ENCODE data around the gene RASEF. TPM values are rescaled to one million over a fixed set of nuclear protein-coding genes. Genes with fewer than 3 reads are reported as not detected.

Gene RASEF
- total and polyA plus RNA-seq, 10 of the 15 experiments (the other 5 are each of a cell fraction or from before 2014, with no cell fraction given), result under 0.01 to 0.04 (median 0.01) TPM; not detected in 7

DNA sequence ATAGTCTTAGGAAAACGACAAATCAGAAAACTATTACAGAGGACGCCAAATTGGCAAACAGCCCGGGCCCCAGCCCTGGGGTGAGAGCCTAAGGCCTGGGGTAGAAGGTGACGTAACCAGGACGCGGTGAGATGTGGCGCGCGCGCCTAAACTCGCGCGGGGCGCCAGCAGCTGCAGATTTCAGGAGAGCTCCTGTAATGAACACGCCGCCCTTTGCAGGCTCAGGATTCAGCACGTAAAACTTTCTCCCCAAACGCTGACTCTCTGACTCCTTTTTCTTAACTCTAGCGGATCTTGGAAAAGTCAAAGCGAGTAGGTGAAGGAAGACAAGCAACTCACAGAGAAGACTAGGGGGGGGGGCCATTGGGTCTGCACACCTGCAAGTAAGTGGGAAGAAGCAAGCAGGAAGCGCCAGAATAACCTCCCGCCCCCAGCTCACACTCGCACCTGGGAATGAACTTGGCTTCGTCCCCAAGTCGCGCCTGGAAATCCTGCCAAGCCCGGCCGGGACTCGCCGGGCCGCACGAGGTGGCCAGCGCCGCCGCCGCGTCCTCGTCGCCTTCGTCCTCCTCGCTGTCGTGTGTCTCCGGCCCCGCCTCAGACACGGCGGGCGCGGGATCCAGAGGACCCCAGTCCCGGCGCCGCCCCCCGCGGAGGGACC, 822 bp downstream of the RASEF start:
- ATAC-seq (no peak), FAIRE-seq (no peak), DNase-seq (ENCODE audit: low read depth, low spot score) (no peak)
- H3K27ac ChIP-seq (ENCODE audit: control insufficient read depth, insufficient read depth), result no peak overlapping the region
- SMC1A ChIA-PET (ENCODE audit: uncharacterized antibody, unreplicated experiment), result no interaction called here
- H3K79me2 ChIP-seq (ENCODE audit: control insufficient read depth, insufficient read depth, low read length), result no peaks in the 10 kb centered on the region
- H3K9ac ChIP-seq (ENCODE audit: control insufficient read depth, insufficient read depth, low read length), result no peak overlapping the region
- no peaks in the 10 kb centered on the region for H4K20me1 ChIP-seq (ENCODE audit: control insufficient read depth, insufficient read depth)
- CTCF ChIA-PET, result no interaction called here
- H3K27me3 ChIP-seq (replicated peaks in 1 of 2; ENCODE audit: control insufficient read depth in 2 of 2, insufficient read depth in 2 of 2, low read length in 1 of 2), result no peaks in the 10 kb centered on the region
- RAD21 ChIA-PET (ENCODE audit: unreplicated experiment), result no interaction called here
- TF ChIP-seq ASH2L (IDR thresholded peaks at IDR 0.05; ENCODE audit: borderline replicate concordance, low read depth), result no peak
- no peaks in the 10 kb centered on the region for H3K4me1 ChIP-seq (ENCODE audit: control insufficient read depth, insufficient read depth, low read length)
- no peak overlapping the region for H2AFZ ChIP-seq (ENCODE audit: control insufficient read depth, low read depth, low read length)
- WGBS (ENCODE audit: insufficient coverage, insufficient replicate concordance, low lambda C conversion rate, missing lambda C conversion rate), result 56% methylated on average over 47 of the region's 53 CpGs
- H3K4me2 ChIP-seq (ENCODE audit: control insufficient read depth, insufficient read depth), result no peak overlapping the region
- H3K36me3 ChIP-seq (ENCODE audit: control insufficient read depth in 2 of 2, insufficient read depth in 2 of 2, low read length in 1 of 2), result no peaks in the 10 kb centered on the region
- BruUV-seq (replicated peaks), result no TSS peak
- no peak overlapping the region for H3K4me3 ChIP-seq
- intact Hi-C loops (cut with micrococcal nuclease; ENCODE audit: unreplicated experiment), result no loop called here
- H3K9me3 ChIP-seq (replicated peaks; ENCODE audit: control insufficient read depth, insufficient read depth, low read length), result no peaks in the 10 kb centered on the region; the same call in 2 of the 3 replicates
- POLR2A ChIA-PET, result no interaction called here
- in situ Hi-C loops (cut with MboI), result no loop called here

DNA sequence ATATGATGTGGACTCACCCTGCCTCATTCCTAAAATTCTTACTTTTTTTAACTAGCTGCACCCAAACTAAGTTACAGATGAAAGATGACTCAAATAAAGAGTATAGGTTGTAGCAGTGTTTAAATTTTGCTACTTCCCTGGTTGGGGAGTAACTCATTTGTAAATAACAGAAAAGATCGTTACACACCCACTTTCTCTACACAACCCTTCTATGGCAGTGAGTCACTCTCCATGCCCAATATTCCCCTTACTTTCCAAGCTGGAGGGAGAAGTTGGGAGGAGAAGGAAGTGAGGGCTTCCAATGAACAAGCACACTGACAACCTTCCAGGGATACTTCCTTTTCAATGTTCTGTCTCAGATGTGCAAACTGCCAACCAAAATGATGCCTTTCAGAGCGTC, 1.9 kb downstream of the RASEF start:
- intact Hi-C loops (cut with micrococcal nuclease; ENCODE audit: unreplicated experiment), result no loop called here
- Histone ChIP-seq H3K27ac (ENCODE audit: control insufficient read depth, insufficient read depth) (no peak overlapping the region), H2AFZ (ENCODE audit: control insufficient read depth, low read depth, low read length) (no peak overlapping the region), H3K9me3 (replicated peaks; ENCODE audit: control insufficient read depth, insufficient read depth, low read length) (no peaks in the 10 kb centered on the region; the same call in 2 of the 3 replicates), H3K4me3 (no peak overlapping the region), H4K20me1 (ENCODE audit: control insufficient read depth, insufficient read depth) (no peaks in the 10 kb centered on the region), H3K4me1 (ENCODE audit: control insufficient read depth, insufficient read depth, low read length) (no peaks in the 10 kb centered on the region), H3K9ac (ENCODE audit: control insufficient read depth, insufficient read depth, low read length) (no peak overlapping the region), H3K4me2 (ENCODE audit: control insufficient read depth, insufficient read depth) (no peak overlapping the region), H3K27me3 (replicated peaks in 1 of 2; ENCODE audit: control insufficient read depth in 2 of 2, insufficient read depth in 2 of 2, low read length in 1 of 2) (no peaks in the 10 kb centered on the region), H3K79me2 (ENCODE audit: control insufficient read depth, insufficient read depth, low read length) (no peaks in the 10 kb centered on the region), H3K36me3 (ENCODE audit: control insufficient read depth in 2 of 2, insufficient read depth in 2 of 2, low read length in 1 of 2) (no peaks in the 10 kb centered on the region)
- ATAC-seq (no peak), FAIRE-seq (no peak), DNase-seq (ENCODE audit: low read depth, low spot score) (no peak)
- POLR2A ChIA-PET, result no interaction called here
- RAD21 ChIA-PET (ENCODE audit: unreplicated experiment), result no interaction called here
- CTCF ChIA-PET, result no interaction called here
- in situ Hi-C loops (cut with MboI), result no loop called here
- 0% methylated on average over 2 of the region's 2 CpGs for WGBS (ENCODE audit: insufficient coverage, insufficient replicate concordance, low lambda C conversion rate, missing lambda C conversion rate)
- SMC1A ChIA-PET (ENCODE audit: uncharacterized antibody, unreplicated experiment), result no interaction called here
- TF ChIP-seq PML (IDR thresholded peaks at IDR 0.05; ENCODE audit: low read length), result no peak
- no peak for TF ChIP-seq CHD2 (IDR thresholded peaks at IDR 0.05; ENCODE audit: borderline replicate concordance, low read depth, low read length)
- no peak for TF ChIP-seq EED (IDR thresholded peaks at IDR 0.05; ENCODE audit: low read depth)
- no peak for TF ChIP-seq GABPA (IDR thresholded peaks at IDR 0.05; ENCODE audit: low read depth)
- TF ChIP-seq, protein P1, sequence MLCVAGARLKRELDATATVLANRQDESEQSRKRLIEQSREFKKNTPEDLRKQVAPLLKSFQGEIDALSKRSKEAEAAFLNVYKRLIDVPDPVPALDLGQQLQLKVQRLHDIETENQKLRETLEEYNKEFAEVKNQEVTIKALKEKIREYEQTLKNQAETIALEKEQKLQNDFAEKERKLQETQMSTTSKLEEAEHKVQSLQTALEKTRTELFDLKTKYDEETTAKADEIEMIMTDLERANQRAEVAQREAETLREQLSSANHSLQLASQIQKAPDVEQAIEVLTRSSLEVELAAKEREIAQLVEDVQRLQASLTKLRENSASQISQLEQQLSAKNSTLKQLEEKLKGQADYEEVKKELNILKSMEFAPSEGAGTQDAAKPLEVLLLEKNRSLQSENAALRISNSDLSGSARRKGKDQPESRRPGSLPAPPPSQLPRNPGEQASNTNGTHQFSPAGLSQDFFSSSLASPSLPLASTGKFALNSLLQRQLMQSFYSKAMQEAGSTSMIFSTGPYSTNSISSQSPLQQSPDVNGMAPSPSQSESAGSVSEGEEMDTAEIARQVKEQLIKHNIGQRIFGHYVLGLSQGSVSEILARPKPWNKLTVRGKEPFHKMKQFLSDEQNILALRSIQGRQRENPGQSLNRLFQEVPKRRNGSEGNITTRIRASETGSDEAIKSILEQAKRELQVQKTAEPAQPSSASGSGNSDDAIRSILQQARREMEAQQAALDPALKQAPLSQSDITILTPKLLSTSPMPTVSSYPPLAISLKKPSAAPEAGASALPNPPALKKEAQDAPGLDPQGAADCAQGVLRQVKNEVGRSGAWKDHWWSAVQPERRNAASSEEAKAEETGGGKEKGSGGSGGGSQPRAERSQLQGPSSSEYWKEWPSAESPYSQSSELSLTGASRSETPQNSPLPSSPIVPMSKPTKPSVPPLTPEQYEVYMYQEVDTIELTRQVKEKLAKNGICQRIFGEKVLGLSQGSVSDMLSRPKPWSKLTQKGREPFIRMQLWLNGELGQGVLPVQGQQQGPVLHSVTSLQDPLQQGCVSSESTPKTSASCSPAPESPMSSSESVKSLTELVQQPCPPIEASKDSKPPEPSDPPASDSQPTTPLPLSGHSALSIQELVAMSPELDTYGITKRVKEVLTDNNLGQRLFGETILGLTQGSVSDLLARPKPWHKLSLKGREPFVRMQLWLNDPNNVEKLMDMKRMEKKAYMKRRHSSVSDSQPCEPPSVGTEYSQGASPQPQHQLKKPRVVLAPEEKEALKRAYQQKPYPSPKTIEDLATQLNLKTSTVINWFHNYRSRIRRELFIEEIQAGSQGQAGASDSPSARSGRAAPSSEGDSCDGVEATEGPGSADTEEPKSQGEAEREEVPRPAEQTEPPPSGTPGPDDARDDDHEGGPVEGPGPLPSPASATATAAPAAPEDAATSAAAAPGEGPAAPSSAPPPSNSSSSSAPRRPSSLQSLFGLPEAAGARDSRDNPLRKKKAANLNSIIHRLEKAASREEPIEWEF (IDR thresholded peaks at IDR 0.05; ENCODE audit: insufficient replicate concordance, low read depth, low read length), result no peak
- TF ChIP-seq POLR2AphosphoS2 (IDR thresholded peaks at IDR 0.05; ENCODE audit: low read depth, low read length), result no peak
- TF ChIP-seq SPI1 (IDR thresholded peaks at IDR 0.05; ENCODE audit: borderline replicate concordance, insufficient read depth, low read depth, low read length), result no peak
- no peak for TF ChIP-seq SUZ12 (IDR thresholded peaks at IDR 0.05; ENCODE audit: unreplicated experiment)
- no peak for TF ChIP-seq ESRRA (IDR thresholded peaks at IDR 0.05; ENCODE audit: low read length)
- BruUV-seq (replicated peaks), result no TSS peak
